Right lobe of liver (tissue), 4 donors: ENCODE results near the gene ZBTB49.

ENCODE experiments used
- POLR2A ChIP-seq: fragments of 450-650 bp; IDR thresholded peaks from one replicate; pipeline ENCODE4 v1.6.1; 2017; ENCODE audit warnings: antibody characterized with exemption, mild to moderate bottlenecking
- TF ChIP-seq, protein P1 (sequence below), 4 donors: fragments of 200-600 bp in 3 of 4; fragments of 450-650 bp in 1 of 4; IDR thresholded peaks; one replicate each; pipeline versions ENCODE4 v1.5.1 to v1.8.0; 2016 to 2022; ENCODE audit warnings: antibody characterized with exemption in 4 of 4, mild to moderate bottlenecking in 2 of 4
- donor health status: DM: no; HTN: no; CAD: no.
- donor health status: DM: no; HTN: no; CAD: no.
- donor health status: DM: no; HTN: yes; CAD: no.

DNA sequence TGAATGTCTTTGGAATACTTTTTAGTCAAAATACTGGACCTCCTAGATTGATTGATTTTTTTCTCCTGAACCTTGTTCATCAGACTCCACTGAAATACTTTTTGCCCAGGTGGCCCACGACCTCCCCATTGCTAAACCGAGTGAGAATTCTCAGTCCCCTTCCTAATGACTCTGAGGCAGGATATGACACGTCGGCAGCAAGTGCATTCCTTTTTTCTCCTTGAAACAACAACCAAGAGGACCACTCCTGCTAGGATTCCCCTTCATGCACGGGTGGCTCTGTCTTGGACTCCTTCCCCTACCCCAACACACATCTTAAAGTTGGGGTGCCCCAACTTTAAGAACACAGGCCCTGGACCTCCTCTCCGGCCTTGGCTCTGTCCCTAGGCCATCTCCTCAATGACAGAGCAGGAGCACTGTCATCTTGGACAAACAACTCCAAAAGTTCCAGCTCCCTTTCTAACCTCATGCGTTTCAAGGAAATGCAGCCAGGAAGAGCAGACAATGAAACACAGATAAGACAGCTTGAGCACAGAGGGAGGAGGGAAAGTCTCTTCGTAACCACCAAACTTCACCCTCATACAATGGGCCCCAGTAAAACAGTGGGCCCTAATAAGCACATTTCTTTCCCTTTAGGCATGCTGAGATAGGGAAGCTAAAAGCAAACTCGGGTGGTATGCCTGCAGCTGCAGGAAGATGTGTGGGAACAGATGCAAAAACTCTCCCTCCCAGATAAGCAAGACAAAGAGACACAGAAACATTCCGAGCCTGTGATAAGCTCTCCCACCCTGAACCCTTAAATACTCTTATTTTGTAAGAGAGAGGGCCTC is 33.9 kb downstream of the ZBTB49 start:
- TF ChIP-seq, protein P1, sequence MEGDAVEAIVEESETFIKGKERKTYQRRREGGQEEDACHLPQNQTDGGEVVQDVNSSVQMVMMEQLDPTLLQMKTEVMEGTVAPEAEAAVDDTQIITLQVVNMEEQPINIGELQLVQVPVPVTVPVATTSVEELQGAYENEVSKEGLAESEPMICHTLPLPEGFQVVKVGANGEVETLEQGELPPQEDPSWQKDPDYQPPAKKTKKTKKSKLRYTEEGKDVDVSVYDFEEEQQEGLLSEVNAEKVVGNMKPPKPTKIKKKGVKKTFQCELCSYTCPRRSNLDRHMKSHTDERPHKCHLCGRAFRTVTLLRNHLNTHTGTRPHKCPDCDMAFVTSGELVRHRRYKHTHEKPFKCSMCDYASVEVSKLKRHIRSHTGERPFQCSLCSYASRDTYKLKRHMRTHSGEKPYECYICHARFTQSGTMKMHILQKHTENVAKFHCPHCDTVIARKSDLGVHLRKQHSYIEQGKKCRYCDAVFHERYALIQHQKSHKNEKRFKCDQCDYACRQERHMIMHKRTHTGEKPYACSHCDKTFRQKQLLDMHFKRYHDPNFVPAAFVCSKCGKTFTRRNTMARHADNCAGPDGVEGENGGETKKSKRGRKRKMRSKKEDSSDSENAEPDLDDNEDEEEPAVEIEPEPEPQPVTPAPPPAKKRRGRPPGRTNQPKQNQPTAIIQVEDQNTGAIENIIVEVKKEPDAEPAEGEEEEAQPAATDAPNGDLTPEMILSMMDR (IDR thresholded peaks at IDR 0.05), result no peak
- TF ChIP-seq POLR2A, result no peak
